Measurements from ENCODE around the gene HOXB3.

Gene HOXB3

DNA sequence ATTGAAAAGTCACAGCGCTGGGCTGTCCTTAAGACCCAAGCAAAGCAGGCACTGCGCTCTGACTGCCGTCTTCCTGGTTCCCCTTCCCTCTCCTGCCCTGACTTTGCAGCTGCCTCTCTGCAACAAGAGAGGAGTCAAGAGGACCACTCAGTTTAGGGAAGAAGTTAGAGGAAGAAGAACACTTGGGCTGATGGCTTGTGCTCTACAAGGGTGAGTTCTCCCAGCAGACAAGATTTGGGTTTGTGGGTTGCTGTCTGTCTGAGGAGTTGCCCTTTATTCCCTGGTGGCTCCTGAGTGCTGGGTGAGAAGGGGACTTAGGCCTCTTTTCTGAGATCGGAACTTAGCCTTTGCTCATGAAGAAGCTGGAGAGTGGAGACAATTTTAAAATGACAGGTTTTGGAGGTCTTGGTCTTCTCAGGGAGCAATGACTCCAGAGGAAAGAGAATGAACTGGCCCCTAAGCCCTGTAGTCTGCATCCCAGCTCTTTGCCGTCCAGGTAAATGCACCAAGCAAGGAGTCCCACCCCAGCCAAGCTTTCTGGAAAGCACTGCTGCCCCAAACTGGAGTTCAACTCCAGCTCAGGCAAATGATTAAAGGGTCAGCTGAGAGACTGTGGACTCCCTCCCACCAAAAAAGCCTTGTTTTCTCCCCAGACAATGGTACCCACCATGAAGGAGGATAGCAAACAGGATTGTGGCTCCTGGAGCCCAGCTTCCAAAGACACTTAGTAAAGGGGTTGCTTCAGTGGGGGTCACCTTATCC lies 38.8 kb upstream of the HOXB3 start:
- TF ChIP-seq, protein P1, sequence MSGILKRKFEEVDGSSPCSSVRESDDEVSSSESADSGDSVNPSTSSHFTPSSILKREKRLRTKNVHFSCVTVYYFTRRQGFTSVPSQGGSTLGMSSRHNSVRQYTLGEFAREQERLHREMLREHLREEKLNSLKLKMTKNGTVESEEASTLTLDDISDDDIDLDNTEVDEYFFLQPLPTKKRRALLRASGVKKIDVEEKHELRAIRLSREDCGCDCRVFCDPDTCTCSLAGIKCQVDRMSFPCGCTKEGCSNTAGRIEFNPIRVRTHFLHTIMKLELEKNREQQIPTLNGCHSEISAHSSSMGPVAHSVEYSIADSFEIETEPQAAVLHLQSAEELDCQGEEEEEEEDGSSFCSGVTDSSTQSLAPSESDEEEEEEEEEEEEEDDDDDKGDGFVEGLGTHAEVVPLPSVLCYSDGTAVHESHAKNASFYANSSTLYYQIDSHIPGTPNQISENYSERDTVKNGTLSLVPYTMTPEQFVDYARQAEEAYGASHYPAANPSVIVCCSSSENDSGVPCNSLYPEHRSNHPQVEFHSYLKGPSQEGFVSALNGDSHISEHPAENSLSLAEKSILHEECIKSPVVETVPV (CRISPR knock-in tag; IDR thresholded peaks at IDR 0.05): no peak
- no peak for ATAC-seq

DNA sequence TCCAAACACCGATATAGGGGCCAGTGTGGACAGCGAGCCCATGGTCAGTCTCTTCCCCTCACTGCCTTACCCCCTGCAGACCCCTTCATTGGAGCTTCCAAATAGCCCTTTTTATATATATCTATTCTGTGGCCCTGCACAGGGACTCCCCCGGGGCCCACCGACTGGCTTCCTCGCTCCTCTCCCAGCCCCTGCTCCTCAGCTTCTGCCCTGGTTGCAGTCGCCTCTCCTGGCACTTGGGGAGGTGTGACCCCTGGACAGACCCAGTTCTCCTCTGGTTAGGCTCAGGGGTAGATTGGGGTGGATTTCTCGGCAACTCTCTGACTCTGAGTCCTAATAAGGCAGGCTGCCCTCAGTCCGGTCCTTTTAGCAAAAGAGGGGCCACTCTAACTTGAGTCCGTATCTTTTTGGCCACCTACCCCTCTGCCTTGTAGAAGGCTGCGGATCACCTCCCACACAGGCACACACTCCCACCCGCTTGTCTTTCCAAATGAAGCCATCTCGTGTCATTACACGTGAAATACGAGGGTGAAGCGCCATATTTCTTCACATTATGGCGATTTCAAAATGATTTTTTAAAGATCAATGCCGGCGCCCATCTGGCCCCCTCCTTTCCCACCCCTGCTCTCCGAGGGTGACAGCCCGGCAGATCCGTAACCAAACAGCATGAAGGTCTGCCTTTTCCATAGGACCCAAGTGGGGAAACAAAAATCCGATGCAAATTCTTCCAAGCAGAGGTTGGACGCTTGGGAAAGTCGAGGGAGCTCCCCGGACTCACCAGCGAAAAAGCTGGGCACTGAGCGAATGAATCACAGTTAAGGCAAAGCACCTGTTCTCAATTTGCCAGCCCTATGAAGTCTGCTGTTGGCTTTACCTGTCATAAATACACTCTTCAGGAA lies 37.8 kb upstream of the HOXB3 start:
- TF ChIP-seq, protein P2, sequence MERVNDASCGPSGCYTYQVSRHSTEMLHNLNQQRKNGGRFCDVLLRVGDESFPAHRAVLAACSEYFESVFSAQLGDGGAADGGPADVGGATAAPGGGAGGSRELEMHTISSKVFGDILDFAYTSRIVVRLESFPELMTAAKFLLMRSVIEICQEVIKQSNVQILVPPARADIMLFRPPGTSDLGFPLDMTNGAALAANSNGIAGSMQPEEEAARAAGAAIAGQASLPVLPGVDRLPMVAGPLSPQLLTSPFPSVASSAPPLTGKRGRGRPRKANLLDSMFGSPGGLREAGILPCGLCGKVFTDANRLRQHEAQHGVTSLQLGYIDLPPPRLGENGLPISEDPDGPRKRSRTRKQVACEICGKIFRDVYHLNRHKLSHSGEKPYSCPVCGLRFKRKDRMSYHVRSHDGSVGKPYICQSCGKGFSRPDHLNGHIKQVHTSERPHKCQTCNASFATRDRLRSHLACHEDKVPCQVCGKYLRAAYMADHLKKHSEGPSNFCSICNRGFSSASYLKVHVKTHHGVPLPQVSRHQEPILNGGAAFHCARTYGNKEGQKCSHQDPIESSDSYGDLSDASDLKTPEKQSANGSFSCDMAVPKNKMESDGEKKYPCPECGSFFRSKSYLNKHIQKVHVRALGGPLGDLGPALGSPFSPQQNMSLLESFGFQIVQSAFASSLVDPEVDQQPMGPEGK (CRISPR knock-in tag; IDR thresholded peaks at IDR 0.05; ENCODE audit: borderline replicate concordance): no peak
- TF ChIP-seq CSDC2 (CRISPR knock-in tag; IDR thresholded peaks at IDR 0.05): no peak
- no peak for ATAC-seq

DNA sequence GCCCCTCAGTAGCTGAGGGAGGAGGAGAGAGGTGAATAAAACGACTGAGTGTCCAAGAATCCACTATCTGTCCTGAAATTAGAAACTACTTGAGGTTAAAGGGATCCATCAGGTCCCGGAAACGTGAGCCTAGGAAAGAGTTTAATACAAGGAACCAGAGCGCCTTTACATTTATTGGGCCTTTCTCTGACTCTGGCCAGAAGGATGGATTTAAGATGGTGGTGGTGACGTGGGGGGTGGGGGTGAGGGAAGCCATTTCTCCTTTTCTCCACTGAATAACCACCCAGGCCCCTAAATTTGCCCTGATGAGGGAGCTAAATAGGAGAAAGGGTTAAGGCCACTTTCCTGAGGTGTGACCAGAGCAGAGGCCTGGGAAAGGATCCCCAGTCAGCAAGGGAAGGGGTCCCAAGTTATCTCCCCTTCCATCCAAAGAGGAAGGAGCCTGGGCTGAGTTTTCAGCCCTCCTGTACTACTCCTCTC lies 37.1 kb upstream of the HOXB3 start:
- no peak for ATAC-seq
- TF ChIP-seq RARB (CRISPR knock-in tag; IDR thresholded peaks at IDR 0.05): no peak

DNA sequence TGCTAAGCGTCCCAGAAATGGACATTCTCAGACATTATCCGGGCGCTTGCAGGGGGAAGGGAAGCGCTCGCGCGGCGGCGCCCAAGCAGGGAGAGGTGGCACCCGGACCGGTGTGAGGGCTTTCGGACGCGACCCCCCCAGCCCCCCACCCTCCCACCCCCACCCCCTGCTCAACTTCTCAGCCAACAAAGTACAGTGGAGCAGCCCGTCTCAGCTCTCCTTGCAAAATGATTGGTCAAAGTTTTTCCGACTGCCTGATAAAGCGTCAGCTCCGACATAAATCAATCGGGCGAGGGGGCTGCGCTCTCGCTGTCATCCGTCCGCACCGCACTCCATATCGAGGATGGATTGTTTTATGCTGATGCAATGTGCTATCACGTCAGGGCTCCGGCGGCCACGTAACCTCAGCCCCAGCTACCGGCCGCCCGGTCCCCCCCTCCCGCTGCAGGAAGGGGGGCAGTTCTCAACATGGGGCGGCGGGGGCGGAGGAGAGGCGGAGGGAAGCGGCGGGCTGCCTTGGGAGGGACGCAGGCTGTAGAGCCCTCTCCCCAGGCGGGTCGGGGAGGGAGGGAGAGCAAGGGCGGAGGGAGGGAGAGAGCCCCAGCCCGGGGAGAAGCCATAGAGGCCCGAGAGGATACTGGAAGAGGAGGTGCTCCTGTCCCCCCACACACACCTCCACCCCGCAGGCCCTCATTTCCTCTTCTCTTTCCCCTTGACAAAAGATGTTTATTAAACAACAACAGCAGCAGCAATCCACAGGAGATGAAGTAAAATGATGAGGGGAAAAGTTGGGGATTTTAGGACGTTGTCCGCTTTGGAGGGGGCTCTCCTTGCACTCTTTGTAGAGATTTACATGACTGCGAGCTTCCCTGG lies 36.4 kb upstream of the HOXB3 start, which contains the start of gene HOXB9:
TSS of gene HOXB9 (minus strand) at position 114 of the 873 bp plus-strand sequence. CDS start at position 25, 89 bp downstream.
- TF ChIP-seq TOX (CRISPR knock-in tag; IDR thresholded peaks at IDR 0.05; ENCODE audit: borderline replicate concordance) (no peak), ISL1 (CRISPR knock-in tag; IDR thresholded peaks at IDR 0.05) (no peak), ZFP30 (CRISPR knock-in tag; IDR thresholded peaks at IDR 0.05) (no peak), TCF4 (CRISPR knock-in tag; IDR thresholded peaks at IDR 0.05; ENCODE audit: borderline replicate concordance) (no peak), ESRRG (CRISPR knock-in tag; IDR thresholded peaks at IDR 0.05) (no peak)
- TF ChIP-seq, protein P3, sequence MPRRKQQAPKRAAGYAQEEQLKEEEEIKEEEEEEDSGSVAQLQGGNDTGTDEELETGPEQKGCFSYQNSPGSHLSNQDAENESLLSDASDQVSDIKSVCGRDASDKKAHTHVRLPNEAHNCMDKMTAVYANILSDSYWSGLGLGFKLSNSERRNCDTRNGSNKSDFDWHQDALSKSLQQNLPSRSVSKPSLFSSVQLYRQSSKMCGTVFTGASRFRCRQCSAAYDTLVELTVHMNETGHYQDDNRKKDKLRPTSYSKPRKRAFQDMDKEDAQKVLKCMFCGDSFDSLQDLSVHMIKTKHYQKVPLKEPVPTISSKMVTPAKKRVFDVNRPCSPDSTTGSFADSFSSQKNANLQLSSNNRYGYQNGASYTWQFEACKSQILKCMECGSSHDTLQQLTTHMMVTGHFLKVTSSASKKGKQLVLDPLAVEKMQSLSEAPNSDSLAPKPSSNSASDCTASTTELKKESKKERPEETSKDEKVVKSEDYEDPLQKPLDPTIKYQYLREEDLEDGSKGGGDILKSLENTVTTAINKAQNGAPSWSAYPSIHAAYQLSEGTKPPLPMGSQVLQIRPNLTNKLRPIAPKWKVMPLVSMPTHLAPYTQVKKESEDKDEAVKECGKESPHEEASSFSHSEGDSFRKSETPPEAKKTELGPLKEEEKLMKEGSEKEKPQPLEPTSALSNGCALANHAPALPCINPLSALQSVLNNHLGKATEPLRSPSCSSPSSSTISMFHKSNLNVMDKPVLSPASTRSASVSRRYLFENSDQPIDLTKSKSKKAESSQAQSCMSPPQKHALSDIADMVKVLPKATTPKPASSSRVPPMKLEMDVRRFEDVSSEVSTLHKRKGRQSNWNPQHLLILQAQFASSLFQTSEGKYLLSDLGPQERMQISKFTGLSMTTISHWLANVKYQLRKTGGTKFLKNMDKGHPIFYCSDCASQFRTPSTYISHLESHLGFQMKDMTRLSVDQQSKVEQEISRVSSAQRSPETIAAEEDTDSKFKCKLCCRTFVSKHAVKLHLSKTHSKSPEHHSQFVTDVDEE (CRISPR knock-in tag; IDR thresholded peaks at IDR 0.05): no peak
- TF ChIP-seq, protein P4, sequence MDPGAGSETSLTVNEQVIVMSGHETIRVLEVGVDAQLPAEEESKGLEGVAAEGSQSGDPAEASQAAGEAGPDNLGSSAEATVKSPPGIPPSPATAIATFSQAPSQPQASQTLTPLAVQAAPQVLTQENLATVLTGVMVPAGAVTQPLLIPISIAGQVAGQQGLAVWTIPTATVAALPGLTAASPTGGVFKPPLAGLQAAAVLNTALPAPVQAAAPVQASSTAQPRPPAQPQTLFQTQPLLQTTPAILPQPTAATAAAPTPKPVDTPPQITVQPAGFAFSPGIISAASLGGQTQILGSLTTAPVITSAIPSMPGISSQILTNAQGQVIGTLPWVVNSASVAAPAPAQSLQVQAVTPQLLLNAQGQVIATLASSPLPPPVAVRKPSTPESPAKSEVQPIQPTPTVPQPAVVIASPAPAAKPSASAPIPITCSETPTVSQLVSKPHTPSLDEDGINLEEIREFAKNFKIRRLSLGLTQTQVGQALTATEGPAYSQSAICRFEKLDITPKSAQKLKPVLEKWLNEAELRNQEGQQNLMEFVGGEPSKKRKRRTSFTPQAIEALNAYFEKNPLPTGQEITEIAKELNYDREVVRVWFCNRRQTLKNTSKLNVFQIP (CRISPR knock-in tag; IDR thresholded peaks at IDR 0.05; ENCODE audit: borderline replicate concordance, low read depth): no peak
- ATAC-seq: peak; percentile 8; the same call in 2 of the 3 replicates

DNA sequence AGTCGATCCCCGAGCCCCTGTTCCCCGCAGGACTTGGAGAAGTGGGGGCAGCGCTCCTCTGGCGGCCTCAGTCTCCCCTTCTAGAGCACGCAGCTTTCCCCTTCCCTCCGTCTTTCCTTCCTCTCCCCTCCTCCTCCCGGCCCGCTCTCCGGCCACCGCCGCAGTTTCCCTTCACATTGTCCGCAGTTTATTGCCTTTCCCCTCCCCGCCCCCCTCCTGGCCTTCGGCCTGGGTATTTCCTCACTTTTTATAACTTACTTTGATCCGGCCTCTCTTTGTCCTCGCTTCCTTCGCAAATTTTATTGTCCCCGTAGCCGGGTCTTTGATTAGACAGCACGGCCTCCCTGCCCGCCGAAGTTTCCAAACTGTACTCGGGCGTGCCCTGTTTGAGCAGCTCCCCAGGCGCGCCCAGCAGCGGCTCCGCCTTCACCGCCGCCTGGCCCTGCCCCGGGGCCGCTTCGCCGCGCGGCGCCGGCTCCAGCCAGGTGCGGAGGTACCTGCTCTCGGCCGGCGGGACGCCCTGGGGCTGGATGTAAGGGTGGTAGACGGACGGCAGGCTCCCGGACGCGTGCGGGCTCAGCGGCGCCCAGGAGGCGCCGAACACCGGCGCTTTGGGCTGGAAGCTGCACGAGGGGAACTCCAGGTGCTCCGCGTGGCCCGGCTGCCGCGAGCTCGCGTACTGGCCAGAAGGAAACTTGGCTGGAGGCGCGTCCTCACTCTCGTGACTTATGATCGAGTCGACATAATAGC lies 35.6 kb upstream of the HOXB3 start:
- TF ChIP-seq OSR1 (CRISPR knock-in tag; IDR thresholded peaks at IDR 0.05) (no peak), CSDC2 (CRISPR knock-in tag; IDR thresholded peaks at IDR 0.05) (no peak), ZNF8 (CRISPR knock-in tag; IDR thresholded peaks at IDR 0.05) (no peak), TCF4 (CRISPR knock-in tag; IDR thresholded peaks at IDR 0.05; ENCODE audit: borderline replicate concordance) (no peak), GLIS3 (CRISPR knock-in tag; IDR thresholded peaks at IDR 0.05) (no peak), ESRRG (CRISPR knock-in tag; IDR thresholded peaks at IDR 0.05) (no peak)
- TF ChIP-seq, protein P5, sequence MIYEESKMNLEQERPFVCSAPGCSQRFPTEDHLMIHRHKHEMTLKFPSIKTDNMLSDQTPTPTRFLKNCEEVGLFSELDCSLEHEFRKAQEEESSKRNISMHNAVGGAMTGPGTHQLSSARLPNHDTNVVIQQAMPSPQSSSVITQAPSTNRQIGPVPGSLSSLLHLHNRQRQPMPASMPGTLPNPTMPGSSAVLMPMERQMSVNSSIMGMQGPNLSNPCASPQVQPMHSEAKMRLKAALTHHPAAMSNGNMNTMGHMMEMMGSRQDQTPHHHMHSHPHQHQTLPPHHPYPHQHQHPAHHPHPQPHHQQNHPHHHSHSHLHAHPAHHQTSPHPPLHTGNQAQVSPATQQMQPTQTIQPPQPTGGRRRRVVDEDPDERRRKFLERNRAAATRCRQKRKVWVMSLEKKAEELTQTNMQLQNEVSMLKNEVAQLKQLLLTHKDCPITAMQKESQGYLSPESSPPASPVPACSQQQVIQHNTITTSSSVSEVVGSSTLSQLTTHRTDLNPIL (CRISPR knock-in tag; IDR thresholded peaks at IDR 0.05; ENCODE audit: low read depth): no peak
- ATAC-seq: peak; percentile 31

Data from SK-N-SH treated with all-trans-retinoic acid at 6 μM for 48 hours (cell line).